Endometrial microvascular endothelial cells (primary cell): ENCODE data around the gene ABT1. TPM values are rescaled to one million over a fixed set of nuclear protein-coding genes. Genes with fewer than 3 reads are reported as not detected.

Experiments used
- total RNA-seq: library from RNA; depleted of rRNA; stranded (reverse); fragments of >200 nt; gene quantifications from one replicate; pipeline ENCODE4 v1.2.3, GENCODE V29; 2015; ENCODE audit errors: inconsistent ontology term

The ABT1 gene
- total RNA-seq, 1 donor from 2014 or later: 28.2 TPM

Other genes starting within 250 kb of the ABT1 start
- 11.8 TPM for gene BTN3A2, start 231.8 kb upstream of the ABT1 start, total RNA-seq
- 9.2 TPM for gene BTN2A2, start 213.8 kb upstream of the ABT1 start, total RNA-seq
- gene BTN3A1, start 194.7 kb upstream of the ABT1 start, total RNA-seq: 17.8 TPM
- gene BTN3A3, start 156.4 kb upstream of the ABT1 start, total RNA-seq: 15.0 TPM
- gene BTN2A1, start 139.0 kb upstream of the ABT1 start, total RNA-seq: 9.5 TPM
- not detected for gene BTN1A1, start 96.7 kb upstream of the ABT1 start, total RNA-seq
- gene HMGN4, start 58.6 kb upstream of the ABT1 start, total RNA-seq: 93.8 TPM
- 12.5 TPM for gene ZNF322, start 62.8 kb downstream of the ABT1 start, total RNA-seq